HG03342 (cell line): ENCODE data around the gene CYP26C1.
"Not testable (repeated sequence)": the region's sequence is repeated elsewhere in the genome, so short reads cannot be mapped to it uniquely, and the experiment has no call there.

ENCODE experiments used
- ATAC-seq: cut with Tn5 transposase; IDR thresholded peaks from one replicate; pipeline ENCODE4 v1.9.1; 2021; ENCODE audit warnings: mild to moderate bottlenecking, moderate library complexity; ENCODE audit not compliant: unreplicated experiment

CYP26C1 gene

DNA sequence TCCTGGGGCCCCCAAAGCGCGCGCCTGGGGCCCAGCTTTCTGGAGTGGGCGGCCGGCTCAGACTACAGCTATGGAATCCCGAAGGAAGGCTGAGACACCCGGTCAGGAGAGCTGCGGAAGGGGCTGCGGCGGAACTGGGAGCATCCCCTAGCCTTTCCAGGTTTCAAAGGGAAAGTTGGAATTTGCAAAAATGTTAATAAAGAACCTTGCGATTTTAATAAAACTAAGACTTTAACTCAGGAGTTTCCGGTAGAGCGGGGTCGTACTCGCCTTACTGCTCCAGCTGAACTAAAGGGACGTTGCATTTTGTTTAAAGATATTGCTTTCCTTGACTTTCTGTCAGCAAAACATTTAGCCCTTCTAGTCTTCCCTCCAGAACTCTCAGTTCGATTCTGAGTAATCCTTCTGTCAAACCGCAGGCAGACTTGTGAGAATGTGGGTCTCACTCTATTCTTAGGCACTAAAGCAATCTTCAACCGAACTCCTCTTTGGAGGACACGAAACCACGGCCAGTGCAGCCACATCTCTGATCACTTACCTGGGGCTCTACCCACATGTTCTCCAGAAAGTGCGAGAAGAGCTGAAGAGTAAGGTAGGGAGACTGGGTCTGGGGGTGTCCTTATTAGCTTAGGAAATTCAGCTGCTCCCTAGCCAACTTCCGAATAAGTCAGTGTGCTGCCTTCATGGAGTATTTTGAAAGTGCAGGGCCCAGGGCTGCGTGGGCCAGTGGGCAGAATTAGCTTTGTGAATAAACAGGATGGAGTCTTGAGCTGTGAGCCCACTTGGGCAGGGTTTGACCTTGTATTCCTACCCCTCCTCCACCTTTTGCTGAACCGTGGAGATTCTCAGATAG, 15.0 kb downstream of the CYP26C1 start:
- peak; percentile 53 for ATAC-seq

DNA sequence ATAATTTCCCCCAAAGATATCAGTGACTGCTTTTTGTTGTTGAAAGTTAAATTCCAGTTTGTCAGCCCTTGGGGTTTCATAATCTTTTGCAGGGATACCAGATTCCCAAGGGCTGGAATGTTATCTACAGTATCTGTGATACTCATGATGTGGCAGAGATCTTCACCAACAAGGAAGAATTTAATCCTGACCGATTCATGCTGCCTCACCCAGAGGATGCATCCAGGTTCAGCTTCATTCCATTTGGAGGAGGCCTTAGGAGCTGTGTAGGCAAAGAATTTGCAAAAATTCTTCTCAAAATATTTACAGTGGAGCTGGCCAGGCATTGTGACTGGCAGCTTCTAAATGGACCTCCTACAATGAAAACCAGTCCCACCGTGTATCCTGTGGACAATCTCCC, 16.3 kb downstream of the CYP26C1 start:
- ATAC-seq, result no peak

DNA sequence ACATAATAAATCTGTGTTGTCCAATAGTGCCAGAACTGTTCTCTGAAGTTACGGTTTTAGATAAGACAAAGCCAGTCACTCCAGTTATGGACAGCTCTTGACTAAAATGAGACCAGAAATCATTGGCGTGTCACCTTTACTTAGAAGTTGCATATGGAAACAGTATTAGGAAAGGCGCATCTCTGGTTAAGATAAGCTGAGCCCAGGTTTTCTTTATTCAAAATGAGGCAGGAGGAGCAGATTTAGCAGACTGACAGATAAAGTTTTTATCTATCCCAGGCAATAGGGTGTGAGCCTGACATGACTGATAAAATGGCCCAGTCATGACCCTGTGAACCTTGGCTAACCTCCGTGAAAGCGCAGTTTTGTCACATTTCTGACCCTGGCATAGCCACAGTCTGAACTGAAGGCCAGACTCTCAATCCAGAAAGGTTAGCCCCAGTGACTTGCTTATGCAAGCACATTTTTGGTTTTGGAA, 17.3 kb downstream of the CYP26C1 start:
- no peak for ATAC-seq

DNA sequence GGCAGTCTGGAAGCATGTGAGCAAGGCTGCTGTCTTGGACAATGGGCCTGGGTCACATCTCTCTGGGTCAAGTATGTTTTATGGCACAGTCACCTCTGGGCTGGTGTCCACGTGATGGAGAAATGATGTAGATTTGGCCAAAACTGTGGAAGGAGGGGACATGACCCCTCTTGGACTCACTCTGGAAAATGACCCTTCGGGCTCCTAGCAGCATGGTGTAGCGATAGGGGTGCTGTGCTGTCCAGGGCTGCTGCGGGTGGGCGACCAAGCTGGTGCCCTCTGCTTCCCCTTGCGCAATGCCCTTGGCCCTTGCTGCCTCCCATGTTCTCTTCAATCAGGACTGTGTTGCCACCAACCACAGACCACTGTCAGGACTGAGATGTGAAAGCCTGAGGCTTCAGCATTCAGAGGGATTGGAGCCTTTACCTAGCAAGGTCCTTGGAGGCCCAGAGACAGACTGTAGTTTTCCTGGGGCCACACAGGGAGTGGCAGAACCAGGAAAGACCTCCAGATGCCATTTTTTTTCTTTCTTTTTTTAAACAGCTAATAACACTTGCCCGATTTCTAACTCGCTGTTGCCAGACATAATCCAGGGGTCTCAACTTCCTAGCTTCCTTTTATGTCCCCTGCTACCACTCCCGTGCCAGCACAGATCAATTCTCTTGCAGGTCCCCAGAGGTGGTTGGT, 19.2 kb downstream of the CYP26C1 start:
- ATAC-seq, result no peak

DNA sequence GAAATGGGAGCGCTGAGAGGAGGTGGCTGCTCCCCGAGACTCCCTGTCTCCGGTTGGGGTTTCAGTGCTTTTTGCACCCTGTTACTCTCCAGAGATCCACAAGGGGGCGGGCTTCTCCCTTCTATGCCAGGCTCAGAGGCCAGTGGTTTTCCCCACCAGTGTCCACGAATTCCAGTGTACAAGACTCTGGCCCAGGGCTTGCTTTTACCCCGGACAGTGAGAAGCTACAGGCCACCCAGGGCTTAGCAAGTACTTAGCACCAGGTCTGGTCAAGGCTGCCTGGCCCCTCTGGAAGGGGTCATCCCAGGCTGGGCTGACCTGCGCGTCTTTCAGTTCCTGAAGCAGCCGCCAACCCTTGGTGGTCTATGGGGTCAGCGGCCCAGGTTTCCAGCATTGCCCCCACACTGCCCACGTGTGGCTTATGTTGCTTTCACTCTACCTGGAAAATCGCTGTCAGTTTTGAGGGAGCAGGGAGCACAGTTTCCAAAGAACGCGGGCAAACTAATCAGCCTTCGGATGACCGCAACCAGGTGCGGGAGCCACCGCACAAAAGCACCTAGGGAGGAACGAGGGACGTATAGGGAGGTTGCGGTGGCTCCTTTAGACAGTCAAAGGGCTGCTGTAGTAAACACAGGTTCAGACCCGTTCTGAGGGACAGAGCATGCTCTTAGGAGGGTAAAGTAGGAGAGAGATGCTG, 19.9 kb downstream of the CYP26C1 start:
- no peak for ATAC-seq

DNA sequence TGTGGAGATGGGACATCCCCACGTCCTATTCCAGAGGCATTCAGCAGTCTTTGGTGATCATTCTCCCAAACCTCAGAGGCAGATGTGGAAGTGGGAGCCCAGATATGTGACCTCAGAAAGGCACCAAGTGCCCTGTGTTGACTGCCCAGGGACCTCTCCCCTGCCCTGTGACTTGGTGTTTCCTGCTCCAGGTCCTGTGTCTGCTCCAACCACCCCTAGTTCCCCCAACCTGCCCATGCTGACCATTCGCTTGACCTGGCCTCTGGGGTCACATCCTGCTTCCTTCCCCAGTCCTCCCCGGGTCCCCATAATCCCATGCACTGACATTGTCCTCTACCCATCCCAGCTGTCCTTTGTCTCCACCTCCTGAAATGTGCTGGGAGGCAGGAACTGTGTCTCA, 20.7 kb downstream of the CYP26C1 start:
- ATAC-seq, result no peak

DNA sequence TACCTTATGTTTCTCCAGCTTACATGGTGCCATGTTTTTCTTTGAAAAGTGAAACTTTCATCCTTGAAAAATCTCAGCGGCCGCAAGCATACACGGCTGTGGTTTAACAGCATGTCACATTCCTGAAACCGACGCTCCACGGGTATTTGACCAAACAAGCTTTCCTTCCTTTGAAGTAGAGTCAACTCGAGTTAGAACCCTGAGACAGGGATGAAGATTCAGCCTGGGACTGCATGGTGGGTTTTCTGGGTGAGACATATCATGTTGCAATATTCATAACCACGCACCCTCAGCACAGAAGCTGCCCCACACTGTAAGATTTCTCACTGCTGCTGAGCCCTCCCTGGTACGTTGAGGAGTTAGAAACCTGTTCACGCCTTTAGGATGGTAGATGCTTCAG, 21.2 kb downstream of the CYP26C1 start:
- no peak for ATAC-seq

DNA sequence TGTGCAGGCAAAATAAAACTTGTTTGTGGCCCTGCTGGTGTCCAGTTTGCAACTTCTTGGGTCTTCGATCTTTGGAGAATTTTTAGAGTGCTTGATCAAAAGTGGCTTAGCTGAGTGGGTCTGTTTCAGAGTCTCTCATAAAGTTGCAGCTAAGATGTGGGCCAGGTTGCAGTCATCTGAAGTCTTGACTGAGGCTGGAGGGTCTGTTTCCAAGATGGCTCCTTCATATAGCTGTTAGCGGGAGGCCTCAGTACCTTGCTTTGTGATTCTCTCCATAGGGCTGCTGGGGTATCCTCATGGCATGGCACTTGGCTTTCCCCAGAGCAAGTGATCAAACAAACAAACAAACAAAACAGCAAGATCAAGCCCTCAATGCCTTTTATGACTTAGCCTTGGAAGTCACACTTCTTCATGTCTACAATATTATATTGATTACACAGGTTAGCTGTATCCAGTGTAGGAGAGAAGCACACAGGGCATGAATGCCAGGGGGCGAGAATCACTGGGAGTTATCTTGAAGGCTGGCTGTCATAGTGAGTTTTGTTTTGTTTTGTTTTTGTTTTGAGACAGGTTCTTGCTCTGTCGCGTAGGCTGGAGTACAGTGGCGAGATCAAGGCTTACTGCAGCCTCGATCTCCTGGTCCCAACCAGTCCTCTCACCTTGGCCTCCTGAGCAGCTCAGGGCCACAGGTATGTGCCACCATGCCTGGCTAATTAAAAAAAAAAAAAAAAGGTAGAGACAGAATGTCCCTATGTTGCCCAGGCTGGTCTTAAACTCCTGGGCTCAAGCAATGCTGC, 23.3 kb downstream of the CYP26C1 start:
- ATAC-seq, result no peak

DNA sequence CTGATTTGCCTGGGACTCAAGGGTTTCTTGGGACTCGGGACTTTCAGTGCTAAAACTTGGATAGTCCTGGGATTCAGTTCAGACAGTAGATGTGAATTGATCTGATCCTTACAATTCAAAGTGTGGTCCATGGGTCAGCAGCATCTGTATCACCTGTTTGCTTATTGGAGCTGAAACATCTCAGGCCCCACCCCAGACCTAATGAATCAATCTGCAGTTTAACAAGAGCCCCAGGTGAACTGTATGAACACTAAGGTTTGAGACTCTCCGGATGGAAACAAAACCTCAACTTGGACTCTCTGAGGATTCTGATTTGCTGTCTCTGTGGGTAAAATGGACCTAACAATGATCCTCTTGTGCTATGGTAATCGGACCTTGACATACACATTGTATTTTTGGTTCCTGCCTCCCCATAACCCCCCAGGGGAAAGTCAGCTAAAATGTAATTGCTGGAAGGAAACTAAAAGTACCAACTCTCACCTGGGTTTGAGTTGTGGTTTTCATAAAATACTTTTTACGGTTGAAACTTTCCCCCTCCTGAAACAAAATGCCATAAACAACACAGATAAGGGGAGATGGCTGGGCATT, 24.8 kb downstream of the CYP26C1 start:
- no peak for ATAC-seq

DNA sequence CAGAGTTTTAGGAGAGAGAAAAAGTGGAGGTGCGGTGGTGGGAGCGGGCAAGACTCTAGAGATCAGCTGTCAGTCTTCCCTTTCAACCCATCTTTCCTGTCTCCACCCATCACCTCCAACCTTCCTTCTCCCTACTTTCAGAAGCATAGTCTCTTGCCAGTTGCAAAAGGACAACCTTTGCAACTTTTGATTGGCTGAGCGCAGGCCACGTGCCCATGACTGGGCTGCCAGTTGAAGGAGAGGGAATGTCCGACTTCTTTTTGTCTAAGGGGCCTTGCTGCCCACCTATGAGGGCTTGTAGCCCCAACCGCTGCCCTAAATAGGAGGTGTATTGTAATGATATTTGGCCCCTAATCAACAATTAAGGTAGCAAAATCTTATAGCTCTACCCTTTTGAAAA, 25.7 kb downstream of the CYP26C1 start:
- no peak for ATAC-seq

DNA sequence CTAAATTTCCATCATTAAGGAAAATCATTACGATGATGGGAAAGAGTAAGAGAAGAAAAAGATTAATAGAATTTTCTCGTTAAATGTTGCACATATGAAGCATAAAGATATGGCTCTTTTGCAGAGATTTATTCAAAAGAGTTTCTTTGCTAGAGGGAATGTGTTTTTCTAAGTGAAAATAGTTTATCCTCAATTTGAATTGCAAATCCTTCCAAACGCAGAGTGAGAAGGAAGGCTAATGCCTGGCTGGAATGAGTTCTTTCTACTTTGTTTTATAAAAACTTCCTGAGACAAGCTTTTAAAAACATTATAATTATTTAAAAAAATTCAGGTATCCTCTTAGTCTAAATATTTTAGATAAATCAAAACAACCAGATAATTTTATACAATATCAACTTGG, 27.2 kb downstream of the CYP26C1 start:
- no peak for ATAC-seq

DNA sequence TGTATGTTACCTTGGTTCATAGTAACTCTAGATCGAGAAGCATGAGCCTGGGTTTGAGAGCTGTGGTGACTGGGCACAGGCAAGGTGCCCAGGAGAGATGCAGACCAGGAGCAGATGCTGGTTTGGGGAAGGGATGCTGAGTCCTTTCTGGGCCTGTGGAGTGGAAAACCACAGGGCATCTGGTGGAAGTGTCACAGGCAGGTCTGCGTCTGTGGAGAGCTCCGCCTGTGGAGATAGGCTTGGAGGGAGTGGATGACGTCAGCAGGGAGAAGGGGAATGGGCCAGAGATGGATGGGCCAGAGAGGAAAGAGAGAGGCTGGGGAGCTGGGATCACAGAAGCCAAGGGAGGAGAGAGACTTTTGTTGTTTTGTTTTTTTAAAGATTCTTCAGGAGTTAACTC, 27.9 kb downstream of the CYP26C1 start:
- ATAC-seq, result no peak

DNA sequence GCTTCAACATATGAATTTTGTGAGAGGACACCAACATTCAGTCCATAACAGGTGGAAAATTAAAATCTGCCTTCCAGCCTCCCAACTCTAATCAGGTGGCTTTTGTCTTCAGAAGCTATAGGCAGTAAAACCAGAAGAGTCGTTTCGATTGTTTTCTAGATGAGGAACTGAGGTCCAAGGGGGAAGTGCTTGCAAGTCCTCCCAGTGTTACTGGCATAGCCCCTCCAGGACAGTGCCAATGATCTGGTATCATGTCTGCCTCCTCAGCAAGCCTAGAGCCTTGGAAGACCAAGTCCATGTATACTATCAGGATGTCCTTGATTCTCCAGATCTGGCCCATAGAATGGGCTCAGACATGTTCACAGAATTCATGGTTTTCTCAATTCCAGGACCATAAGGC, 30.0 kb downstream of the CYP26C1 start:
- no peak for ATAC-seq

DNA sequence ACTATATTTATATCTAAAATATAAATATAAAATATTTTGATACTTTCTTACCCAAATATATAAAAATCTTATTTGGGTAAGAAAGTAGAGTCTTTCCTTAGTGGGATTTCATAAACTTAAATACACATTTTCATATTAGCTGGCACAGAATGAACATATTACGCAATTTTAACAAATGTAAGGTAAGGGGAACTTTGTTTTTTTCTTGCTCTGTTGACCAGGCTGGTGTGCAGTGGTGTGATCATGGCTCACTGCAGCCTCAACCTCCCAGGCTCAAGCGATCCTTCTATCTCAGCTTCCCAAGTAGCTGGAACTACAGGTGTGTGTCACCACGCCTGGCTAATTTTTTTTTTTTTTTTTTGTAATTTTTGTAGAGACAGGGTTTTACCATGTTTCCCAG, 31.4 kb downstream of the CYP26C1 start:
- no peak for ATAC-seq

DNA sequence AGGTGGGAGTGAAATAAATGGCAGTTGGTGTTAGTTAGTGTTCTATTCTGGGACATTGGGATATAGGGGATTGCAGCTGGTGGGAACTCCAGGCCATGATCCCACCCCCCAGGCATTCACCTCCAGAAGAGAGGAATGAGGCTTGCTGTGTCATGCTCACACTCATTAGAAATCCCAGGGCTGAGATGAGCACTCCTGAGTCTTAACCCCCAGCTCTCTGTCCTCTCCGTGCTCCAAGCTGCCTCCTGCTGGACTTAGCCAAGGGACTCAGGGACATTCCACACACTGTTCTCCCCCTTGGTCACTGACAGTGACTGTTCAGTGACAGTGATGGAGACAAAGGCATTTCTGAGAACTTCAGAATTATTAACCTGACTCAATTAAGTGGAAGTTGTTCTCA, 34.6 kb downstream of the CYP26C1 start:
- no peak for ATAC-seq

DNA sequence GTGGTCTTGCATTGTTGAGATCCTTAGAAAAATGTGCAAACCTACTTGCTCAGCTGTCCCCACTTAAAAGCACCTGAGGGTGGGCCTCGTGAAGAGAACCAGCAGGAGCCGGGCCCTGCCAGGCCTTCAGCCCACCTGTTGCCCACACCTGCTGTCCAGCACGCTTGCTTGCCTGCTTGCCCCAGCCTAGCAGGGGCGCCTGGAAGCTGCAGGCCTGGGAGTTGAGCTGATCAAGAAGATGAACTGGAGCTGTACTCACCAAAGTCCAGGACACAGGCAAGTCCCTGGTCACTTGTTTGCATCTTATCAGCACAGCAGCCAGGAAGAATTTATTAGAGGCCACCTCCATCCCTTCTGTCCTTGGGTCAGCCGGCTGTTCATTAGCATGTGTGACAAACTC, 36.3 kb downstream of the CYP26C1 start:
- ATAC-seq, result no peak

DNA sequence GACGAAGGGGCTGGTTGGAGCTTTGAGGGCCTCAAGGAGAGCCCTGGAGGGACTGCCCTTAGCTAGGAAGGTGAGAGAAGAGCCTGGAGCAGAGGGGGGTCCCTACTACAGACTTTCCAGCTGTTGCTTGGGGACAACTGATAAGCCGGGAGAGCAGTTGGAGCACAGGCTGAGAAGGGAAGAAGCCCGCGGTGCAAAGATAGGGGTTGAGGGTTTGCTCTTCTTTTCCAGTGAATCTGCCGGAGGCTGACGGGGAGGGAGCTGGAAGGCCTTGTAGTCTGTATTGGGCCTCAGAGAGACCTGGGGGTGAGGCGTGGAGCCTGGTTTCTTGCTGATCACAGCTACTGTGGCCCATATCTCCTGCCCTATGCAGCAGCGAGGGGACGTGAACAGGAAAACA, 36.8 kb downstream of the CYP26C1 start:
- ATAC-seq, result no peak

DNA sequence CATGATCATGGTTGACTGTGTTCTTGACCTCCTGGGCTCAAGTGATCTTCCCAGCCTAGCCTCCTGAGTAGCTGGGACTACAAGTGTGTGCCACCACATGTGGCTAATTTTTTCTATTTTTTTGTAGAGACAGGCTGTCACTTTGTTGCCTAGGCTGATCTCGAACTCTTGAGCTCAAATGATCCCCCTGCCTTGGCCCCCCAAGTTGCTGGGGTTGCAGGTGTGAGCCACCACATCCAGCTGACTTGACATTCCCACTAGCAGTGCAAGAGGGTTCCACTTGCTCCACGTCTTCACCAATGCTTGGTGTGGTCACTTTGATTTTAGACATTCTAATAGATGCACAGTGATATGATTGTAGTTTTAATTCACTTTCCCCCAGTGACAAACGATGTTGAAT, 38.2 kb downstream of the CYP26C1 start:
- no peak for ATAC-seq

DNA sequence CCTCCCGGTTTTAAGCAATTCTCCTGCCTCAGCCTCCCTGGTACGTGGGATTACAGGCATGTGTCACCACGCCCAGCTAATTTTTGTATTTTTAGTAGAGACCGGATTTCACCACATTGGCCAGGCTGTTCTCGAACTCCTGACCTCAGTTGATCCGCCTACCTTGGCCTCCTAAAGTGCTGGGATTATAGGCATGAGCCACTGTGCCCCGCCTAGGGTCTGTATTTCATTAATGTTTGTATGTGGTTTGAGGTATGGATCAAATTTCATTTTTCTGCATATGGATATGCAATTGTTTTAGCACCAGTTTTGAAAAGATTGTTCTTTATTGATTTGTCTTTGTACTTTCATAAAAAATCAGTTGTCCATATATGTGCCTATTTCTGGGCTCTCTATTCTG, 39.1 kb downstream of the CYP26C1 start:
- ATAC-seq, result no peak

DNA sequence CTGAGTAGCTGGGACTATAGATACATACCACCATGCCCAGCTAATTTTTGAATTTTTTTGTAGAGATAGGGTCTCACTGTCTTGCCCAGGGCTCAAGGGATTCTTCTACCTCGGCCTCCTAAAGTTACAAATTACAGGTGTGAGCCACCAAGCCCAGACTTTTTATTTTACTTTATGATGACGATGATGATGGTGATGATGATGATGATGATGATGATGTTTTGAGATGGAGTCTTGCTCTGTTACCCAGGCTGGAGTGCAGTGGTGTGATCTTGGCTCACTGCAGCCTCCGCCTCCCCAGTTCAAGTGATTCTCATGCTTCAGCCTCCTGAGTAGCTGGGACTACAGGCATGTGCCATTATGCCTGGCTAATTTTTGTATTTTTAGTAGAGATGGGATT, 40.5 kb downstream of the CYP26C1 start:
- not testable (repeated sequence) for ATAC-seq

DNA sequence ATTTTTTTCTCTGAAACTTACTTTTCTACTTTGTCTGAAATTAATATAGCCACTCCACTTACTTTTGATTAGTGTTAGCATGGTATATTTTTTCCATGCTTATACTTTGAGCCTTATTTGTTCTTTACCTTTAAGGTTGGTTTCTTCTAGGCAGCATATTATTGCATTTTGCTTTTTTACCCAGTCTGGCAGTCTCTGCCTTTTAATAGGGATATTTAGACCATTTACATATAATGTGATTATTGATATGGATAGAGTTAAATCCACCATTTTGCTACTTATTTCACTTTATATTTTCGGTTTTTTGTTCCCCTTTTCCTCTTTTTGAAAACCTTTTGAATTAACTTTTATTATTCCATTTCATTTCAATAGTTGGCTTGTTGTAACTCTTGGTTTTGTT, 43.4 kb downstream of the CYP26C1 start:
- ATAC-seq, result no peak
